GM12878 (cell line): Measurements from ENCODE around the gene UST.

Experiments
- EP300 ChIP-seq, 2 experiments: fragments of 150-350 bp in 1 of 2; IDR thresholded peaks; 2 replicates each; pipeline ENCODE4 v1.6.1; 2011 to 2012; ENCODE audit warnings: low read depth in 2 of 2, low read length in 2 of 2, borderline replicate concordance in 1 of 2, improper control_type of control experiment in 1 of 2, inconsistent platforms in 1 of 2; ENCODE audit not compliant: control insufficient read depth in 1 of 2
- POLR2AphosphoS5 ChIP-seq: IDR thresholded peaks from 2 replicates; pipeline ENCODE4 v1.6.1; 2011; ENCODE audit warnings: mild to moderate bottlenecking, low read length, inconsistent platforms

DNA sequence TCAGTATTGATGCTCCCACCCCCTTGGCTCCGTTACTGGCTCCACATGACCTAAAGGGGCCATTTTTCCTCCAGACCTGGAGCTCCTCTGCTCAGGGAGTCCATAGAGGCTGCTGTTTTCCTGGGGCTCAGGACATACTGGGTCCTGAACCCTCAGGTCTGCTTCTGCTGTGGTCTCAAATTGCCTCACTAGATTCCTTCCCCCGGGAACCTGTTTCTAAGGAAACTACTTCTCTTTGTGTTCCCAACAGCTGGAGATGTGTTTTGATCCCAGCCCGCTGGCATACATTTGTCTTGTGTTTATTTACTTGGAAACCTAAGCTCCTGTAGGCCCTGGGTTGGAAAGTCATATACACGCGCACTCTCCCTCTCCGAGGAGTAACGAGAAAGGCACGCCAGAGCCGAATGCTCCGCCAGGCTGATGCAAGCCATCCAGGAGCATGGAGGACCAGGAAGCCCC lies 222.8 kb downstream of the UST start:
- TF ChIP-seq POLR2AphosphoS5 (no peak), EP300 (IDR thresholded peaks at IDR 0.05; ENCODE audit: borderline replicate concordance in 1 of 2, control insufficient read depth in 1 of 2, low read depth in 2 of 2, low read length in 2 of 2) (no peak)
